Thoracic aorta (tissue), 2 donors: ENCODE results near the gene NRP1. TPM values are rescaled to one million over a fixed set of nuclear protein-coding genes. Genes with fewer than 3 reads are reported as not detected.

Experiments
- ATAC-seq: fragments of 150-250 bp; one replicate; pipeline ENCODE4 v1.8.0; 2017; ENCODE audit warnings: low read depth; ENCODE audit not compliant: insufficient number of reproducible peaks, low FRiP score
- DNase-seq: peaks from one replicate; pipeline ENCODE4 v3.0.0-alpha.2; 2020; ENCODE audit warnings: low spot score
- H3K27ac ChIP-seq, 2 donors: fragments of 200-600 bp; sonication (generic); 1 replicate in 1 of 2; 2 replicates in 1 of 2; pipeline ENCODE4 v1.5.1; 2016; ENCODE audit warnings: mild to moderate bottlenecking in 2 of 2, moderate library complexity in 2 of 2
- H3K27me3 ChIP-seq: fragments of 200-600 bp; sonication (generic); replicated peaks from 2 replicates; pipeline ENCODE4 v1.6.0; 2016; ENCODE audit warnings: mild to moderate bottlenecking; ENCODE audit not compliant: insufficient read depth
- H3K36me3 ChIP-seq: fragments of 200-600 bp; sonication (generic); one replicate; pipeline ENCODE4 v1.5.1; 2016
- H3K4me1 ChIP-seq, 2 donors: fragments of 200-600 bp; sonication (generic); 1 replicate in 1 of 2; 2 replicates in 1 of 2; pipeline versions ENCODE4 v1.5.1 to v1.6.0; 2016; ENCODE audit warnings: low read depth in 2 of 2, mild to moderate bottlenecking in 1 of 2; ENCODE audit not compliant: control insufficient read depth in 1 of 2
- H3K4me3 ChIP-seq: fragments of 200-600 bp; sonication (generic); 2 replicates; pipeline ENCODE4 v1.5.1; 2016; ENCODE audit warnings: mild to moderate bottlenecking
- H3K9me3 ChIP-seq: fragments of 200-600 bp; sonication (generic); 2 replicates; pipeline ENCODE4 v1.5.1; 2016
- CTCF ChIP-seq: fragments of 200-600 bp; sonication (generic); IDR thresholded peaks from one replicate; pipeline ENCODE4 v1.5.1; 2019; ENCODE audit warnings: antibody characterized with exemption
- total RNA-seq, 2 donors: library from RNA; depleted of rRNA; stranded (reverse); fragments of >200 nt; gene quantifications; one replicate each; pipeline versions ENCODE4 v1.1.0 to v1.2.3, GENCODE V29; 2016

Gene NRP1
- total RNA-seq, 2 donors from 2014 or later = 66.9 to 117 TPM

DNA sequence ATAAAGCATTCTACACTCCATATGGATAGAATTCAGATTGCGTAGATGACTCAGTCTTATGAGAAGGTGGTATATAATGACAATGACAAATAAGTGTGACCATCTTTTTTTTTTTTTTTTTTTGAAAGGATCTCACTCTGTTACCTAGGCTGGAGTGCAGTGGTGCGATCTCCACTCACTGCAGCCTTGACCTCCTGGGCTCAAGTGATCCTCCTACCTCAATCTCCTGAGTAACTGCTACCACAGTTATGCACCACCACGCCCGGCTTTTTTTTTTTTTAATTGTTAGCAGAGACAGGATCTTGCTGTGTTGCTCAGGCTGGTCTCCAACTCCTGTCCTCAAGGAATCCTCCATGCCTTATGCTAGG lies 43.2 kb upstream of the NRP1 start:
- H3K4me3 ChIP-seq = no peak overlapping the region
- ATAC-seq = no peak
- no peaks in the 10 kb centered on the region for H3K27me3 ChIP-seq
- DNase-seq = no peak
- H3K4me1 ChIP-seq = peaks cover 6 to 14% of the 10 kb centered on the region in 2 donors
- no peak for TF ChIP-seq CTCF
- H3K9me3 ChIP-seq = no peaks in the 10 kb centered on the region
- H3K27ac ChIP-seq = no peak overlapping the region
- H3K36me3 ChIP-seq = no peaks in the 10 kb centered on the region

GRCh38 chr10:33376976-33377657 lies 42.6 kb upstream of the NRP1 start:
- Histone ChIP-seq H3K27me3 (no peaks in the 10 kb centered on the region), H3K4me1 (peaks cover 6 to 14% of the 10 kb centered on the region in 2 donors), H3K4me3 (no peak overlapping the region), H3K36me3 (no peaks in the 10 kb centered on the region), H3K9me3 (no peaks in the 10 kb centered on the region), H3K27ac (no peak overlapping the region)
- ATAC-seq (no peak), DNase-seq (no peak)
- no peak for TF ChIP-seq CTCF

- no peaks in the 10 kb centered on the region for H3K36me3 ChIP-seq
- H3K27ac ChIP-seq = no peak overlapping the region
- ATAC-seq = no peak
- no peaks in the 10 kb centered on the region for H3K27me3 ChIP-seq
- no peaks in the 10 kb centered on the region for H3K9me3 ChIP-seq
- DNase-seq = no peak
- H3K4me3 ChIP-seq = no peak overlapping the region
- H3K4me1 ChIP-seq = peaks cover 6 to 14% of the 10 kb centered on the region in 2 donors
- no peak for TF ChIP-seq CTCF
Observed at GRCh38 chr10:33376476-33376875, 42.0 kb upstream of the NRP1 start.

DNA sequence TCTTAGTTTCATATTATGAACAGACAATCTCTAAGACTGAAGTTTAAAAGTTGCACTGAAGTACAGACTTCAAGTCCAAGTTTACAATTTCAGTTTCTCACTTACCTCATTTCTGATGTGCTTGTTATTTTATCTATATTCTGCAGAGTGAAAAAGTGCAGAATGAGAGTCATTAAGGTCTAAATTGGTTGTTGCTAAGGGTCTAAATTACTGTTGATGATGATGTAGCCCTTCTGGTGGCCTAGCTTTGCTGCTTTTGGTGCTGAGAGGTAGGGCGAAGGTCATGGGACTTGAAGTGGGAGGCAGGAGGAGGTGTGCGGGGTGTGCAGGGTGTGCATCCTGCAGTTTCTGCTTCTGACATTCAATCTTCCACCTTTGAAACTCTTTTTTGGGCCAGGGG lies 38.8 kb upstream of the NRP1 start:
- ATAC-seq = no peak
- no peak for DNase-seq
- Histone ChIP-seq H3K9me3 (no peaks in the 10 kb centered on the region), H3K36me3 (no peaks in the 10 kb centered on the region), H3K27me3 (no peaks in the 10 kb centered on the region), H3K27ac (no peak overlapping the region), H3K4me1 (peaks cover 6 to 14% of the 10 kb centered on the region in 2 donors), H3K4me3 (no peak overlapping the region)
- no peak for TF ChIP-seq CTCF

DNA sequence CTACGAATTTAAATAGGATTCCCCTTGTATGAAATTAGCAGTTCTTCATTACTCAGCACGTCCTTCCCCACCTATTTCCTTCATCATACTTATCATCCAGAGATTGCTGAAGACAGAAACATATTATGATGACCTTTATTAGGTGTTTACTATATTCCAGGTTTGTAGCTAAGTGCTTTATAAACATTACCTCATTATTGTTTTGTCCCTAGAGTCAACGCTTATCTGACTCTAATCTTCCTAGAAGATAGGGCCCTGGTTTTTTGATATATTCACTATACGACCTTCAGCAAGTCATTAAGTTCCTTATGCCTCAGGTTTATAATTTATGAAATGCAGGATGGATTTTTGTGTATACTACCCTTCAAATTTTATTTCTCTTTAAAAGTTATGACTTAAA lies 36.8 kb upstream of the NRP1 start:
- no peak for DNase-seq
- no peaks in the 10 kb centered on the region for H3K4me1 ChIP-seq
- H3K9me3 ChIP-seq = peaks cover 4% of the 10 kb centered on the region
- no peaks in the 10 kb centered on the region for H3K36me3 ChIP-seq
- no peak for ATAC-seq
- no peak overlapping the region for H3K27ac ChIP-seq
- no peak overlapping the region for H3K4me3 ChIP-seq
- H3K27me3 ChIP-seq = no peaks in the 10 kb centered on the region
- TF ChIP-seq CTCF = no peak
